GM19239 (cell line): ENCODE results near the gene UBE2V1.
"Not testable (repeated sequence)": the region's sequence is repeated elsewhere in the genome, so short reads cannot be mapped to it uniquely, and the experiment has no call there.

Source experiments
- DNase-seq: peaks from one replicate; pipeline ENCODE4 v3.0.0; 2011; ENCODE audit warnings: low spot score; ENCODE audit not compliant: insufficient read length
- FAIRE-seq: peaks from 2 replicates; lab custom pipeline; 2011; peaks lifted over from hg19 to GRCh38; lab: Jason Lieb, UNC

UBE2V1 gene

GRCh38 chr20:50068041-50068651 is 44.8 kb downstream of the UBE2V1 start:
- DNase-seq (no peak), FAIRE-seq (no peak)

- DNase-seq (no peak), FAIRE-seq (no peak)
Observed at GRCh38 chr20:50067461-50067860, 45.5 kb downstream of the UBE2V1 start.

- FAIRE-seq = no peak
- no peak for DNase-seq
Observed at GRCh38 chr20:50067018-50067417, 45.9 kb downstream of the UBE2V1 start.

GRCh38 chr20:50066161-50066834 is 46.7 kb downstream of the UBE2V1 start:
- FAIRE-seq (no peak), DNase-seq (no peak)

- DNase-seq (no peak), FAIRE-seq (no peak)
Observed at GRCh38 chr20:50065325-50065615, 47.7 kb downstream of the UBE2V1 start.

- not testable (repeated sequence) for FAIRE-seq, DNase-seq
Observed at GRCh38 chr20:50063763-50064162, 49.2 kb downstream of the UBE2V1 start.

- FAIRE-seq (no peak), DNase-seq (no peak)
Observed at GRCh38 chr20:50062006-50062838, 50.7 kb downstream of the UBE2V1 start.

GRCh38 chr20:50061151-50062005 is 51.6 kb downstream of the UBE2V1 start:
- FAIRE-seq (no peak), DNase-seq (no peak)

GRCh38 chr20:50058662-50059402 is 54.1 kb downstream of the UBE2V1 start:
- DNase-seq (no peak), FAIRE-seq (no peak)

- DNase-seq (no peak), FAIRE-seq (no peak)
Observed at GRCh38 chr20:50057714-50058053, 55.3 kb downstream of the UBE2V1 start.

- DNase-seq (no peak), FAIRE-seq (peak; percentile 40)
Observed at GRCh38 chr20:50056951-50057713, 55.8 kb downstream of the UBE2V1 start.

GRCh38 chr20:50056408-50056926 is 56.5 kb downstream of the UBE2V1 start:
- FAIRE-seq = no peak
- DNase-seq = no peak

GRCh38 chr20:50055524-50056083 is 57.3 kb downstream of the UBE2V1 start:
- DNase-seq (no peak), FAIRE-seq (no peak)

- no peak for DNase-seq
- FAIRE-seq = no peak
Observed at GRCh38 chr20:50054626-50055511, 58.1 kb downstream of the UBE2V1 start.

GRCh38 chr20:50054231-50054547 is 58.8 kb downstream of the UBE2V1 start:
- FAIRE-seq (no peak), DNase-seq (no peak)

GRCh38 chr20:50053362-50054230 is 59.4 kb downstream of the UBE2V1 start:
- DNase-seq = no peak
- FAIRE-seq = no peak
